Ishikawa (cell line): ENCODE measurements around the gene EEFSEC.

ENCODE experiments used
- CEBPB ChIP-seq: IDR thresholded peaks from 2 replicates; pipeline ENCODE4 v1.6.1; 2012
- CREB1 ChIP-seq: IDR thresholded peaks from 2 replicates; pipeline ENCODE4 v1.6.1; 2012; ENCODE audit warnings: low read depth
- EGR1 ChIP-seq: IDR thresholded peaks from 2 replicates; pipeline ENCODE4 v1.6.1; 2012
- EP300 ChIP-seq: IDR thresholded peaks from 2 replicates; pipeline ENCODE4 v1.6.1; 2012; ENCODE audit warnings: borderline replicate concordance
- FOXM1 ChIP-seq: IDR thresholded peaks from 2 replicates; pipeline ENCODE4 v1.6.1; 2012; ENCODE audit warnings: low read depth, borderline replicate concordance
- NFIC ChIP-seq: IDR thresholded peaks from 2 replicates; pipeline ENCODE4 v1.6.1; 2012
- RAD21 ChIP-seq: IDR thresholded peaks from 2 replicates; pipeline ENCODE4 v1.6.1; 2012; ENCODE audit warnings: low read depth
- TAF1 ChIP-seq: IDR thresholded peaks from 2 replicates; pipeline ENCODE4 v1.6.1; 2012; ENCODE audit warnings: low read depth, mild to moderate bottlenecking
- TCF12 ChIP-seq: IDR thresholded peaks from 2 replicates; pipeline ENCODE4 v1.6.1; 2012; ENCODE audit warnings: low read depth
- TEAD4 ChIP-seq: IDR thresholded peaks from 2 replicates; pipeline ENCODE4 v1.6.1; 2012
- YY1 ChIP-seq: IDR thresholded peaks from 2 replicates; pipeline ENCODE4 v1.6.1; 2012; ENCODE audit warnings: low read depth
- ZBTB7A ChIP-seq: IDR thresholded peaks from 2 replicates; pipeline ENCODE4 v1.6.1; 2012; ENCODE audit warnings: low read depth
- TF ChIP-seq, protein P1 (sequence below): IDR thresholded peaks from 2 replicates; pipeline ENCODE4 v1.6.1; 2012
- TF ChIP-seq, protein P2 (sequence below): IDR thresholded peaks from 2 replicates; pipeline ENCODE4 v1.6.1; 2012
- TF ChIP-seq, protein P3 (sequence below): IDR thresholded peaks from 2 replicates; pipeline ENCODE4 v1.6.1; 2012; ENCODE audit warnings: low read depth, mild to moderate bottlenecking

The EEFSEC gene

DNA sequence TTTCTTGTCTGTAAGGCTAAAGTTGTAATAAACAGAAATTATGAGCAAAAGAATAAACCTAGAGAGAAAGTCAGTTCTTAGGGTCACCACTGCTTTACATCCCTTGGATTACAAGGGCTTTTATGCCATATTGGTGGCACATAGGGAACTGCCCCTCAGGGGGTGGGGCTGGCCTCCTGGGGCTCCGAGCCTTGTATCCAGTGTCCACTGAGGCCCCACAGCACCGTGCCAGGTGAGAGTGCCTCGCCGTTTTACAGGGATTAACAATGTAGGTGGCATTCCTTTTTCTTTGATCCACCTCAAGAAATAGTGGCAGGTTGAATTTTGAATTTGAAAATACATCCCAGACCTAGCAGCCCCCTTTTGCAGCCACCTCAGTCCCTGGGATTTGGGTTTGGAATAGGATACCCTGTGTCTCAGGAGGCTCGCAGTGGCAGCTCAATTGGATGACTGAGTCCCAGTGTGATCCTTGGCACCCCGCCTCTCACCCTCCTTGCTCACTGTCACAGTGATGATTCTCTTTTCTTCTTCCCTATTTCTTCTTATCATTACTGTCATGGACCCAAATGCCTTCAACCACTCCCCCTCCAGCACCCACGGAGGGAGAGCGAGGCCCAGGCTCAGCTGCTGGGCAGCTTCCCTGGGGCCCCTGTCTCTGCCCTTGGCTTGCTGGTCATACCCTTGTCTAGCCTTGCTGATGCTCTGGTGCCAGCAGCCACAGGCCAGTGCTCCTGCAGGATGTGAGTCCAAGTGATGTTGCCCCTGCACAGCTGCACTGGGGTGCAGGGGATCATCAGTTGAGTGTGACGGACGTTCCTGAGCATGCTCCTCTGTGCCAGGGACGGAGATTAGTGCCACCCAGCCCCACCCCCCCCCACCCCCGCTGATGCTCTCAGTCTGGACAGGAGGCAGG is 175.5 kb downstream of the EEFSEC start:
- no peak for TF ChIP-seq FOXM1
- no peak for TF ChIP-seq YY1
- TF ChIP-seq, protein P1, sequence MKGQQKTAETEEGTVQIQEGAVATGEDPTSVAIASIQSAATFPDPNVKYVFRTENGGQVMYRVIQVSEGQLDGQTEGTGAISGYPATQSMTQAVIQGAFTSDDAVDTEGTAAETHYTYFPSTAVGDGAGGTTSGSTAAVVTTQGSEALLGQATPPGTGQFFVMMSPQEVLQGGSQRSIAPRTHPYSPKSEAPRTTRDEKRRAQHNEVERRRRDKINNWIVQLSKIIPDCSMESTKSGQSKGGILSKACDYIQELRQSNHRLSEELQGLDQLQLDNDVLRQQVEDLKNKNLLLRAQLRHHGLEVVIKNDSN: no peak
- no peak for TF ChIP-seq EGR1
- TF ChIP-seq TEAD4: no peak
- no peak for TF ChIP-seq CREB1
- TF ChIP-seq NFIC: no peak

DNA sequence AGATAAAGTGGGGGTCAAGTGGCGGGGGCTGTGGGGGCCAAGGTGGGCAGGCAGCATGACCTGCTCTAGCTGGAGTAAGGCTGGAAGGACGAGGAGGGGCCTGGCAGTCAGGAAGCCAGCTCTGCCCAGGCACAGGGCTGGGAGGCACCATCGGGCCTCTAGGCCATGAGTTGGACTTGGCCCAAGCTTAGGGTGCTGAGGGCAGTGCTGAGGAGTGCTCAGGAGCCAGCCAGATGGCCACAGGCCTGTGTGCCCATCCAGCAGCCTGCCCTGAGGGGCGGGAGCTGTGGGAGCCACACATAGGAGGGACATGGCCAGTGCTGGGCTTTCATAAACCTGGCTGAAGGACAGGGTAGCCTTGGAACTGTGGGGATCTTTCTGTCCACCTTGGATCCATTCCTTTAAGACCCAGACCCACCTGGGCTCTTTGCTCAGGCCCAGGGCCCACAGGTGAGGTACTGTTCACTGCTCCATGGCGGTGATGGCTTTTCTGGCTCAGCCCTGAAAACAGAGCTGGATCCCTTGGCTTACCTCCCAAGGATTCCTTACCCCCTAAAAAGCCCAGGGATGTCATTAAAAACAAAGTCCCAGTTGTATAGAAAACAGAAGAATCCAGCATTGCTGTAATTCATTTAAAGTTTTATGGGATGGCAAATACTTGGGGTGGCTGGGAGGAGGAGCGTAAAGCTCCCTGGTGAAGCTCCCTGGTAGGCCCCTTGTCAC is 176.4 kb downstream of the EEFSEC start:
- no peak for TF ChIP-seq TCF12
- TF ChIP-seq, protein P2, sequence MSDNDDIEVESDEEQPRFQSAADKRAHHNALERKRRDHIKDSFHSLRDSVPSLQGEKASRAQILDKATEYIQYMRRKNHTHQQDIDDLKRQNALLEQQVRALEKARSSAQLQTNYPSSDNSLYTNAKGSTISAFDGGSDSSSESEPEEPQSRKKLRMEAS: no peak
- TF ChIP-seq NFIC: no peak
- TF ChIP-seq FOXM1: no peak
- no peak for TF ChIP-seq TAF1
- no peak for TF ChIP-seq YY1
- no peak for TF ChIP-seq TEAD4
- TF ChIP-seq CREB1: no peak

DNA sequence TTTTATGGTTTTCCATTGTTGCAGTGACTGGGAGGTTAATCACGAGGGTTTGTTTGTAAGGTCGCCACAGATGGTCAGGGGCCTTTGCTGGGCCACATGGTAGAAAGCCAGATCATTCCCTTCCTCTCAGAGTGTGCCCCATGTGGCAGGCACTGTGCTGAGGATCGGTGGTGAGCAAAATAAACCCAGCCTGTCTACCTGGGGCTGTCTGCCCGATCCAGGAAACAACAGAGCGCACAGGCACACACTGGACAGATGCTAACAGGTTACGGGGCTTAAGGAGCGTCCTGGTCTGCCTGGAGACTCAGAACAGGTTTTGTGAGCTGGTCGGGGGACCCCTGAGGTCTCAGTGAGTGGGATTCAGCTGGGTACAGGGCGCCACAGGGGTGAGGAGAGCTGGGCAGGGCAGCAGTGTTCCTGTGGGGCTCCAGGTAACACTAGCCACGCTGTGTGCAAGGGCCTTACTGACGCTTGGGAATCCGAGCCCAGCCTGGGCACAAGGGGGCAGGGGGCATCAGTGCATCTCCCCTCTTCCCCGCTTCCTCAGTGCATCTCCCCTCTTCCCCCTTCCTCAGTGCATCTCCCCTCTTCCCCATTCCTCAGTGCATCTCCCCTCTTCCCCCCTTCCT is 177.0 kb downstream of the EEFSEC start:
- TF ChIP-seq RAD21 (no peak), TAF1 (no peak), CEBPB (no peak), TCF12 (no peak), FOXM1 (no peak), YY1 (no peak), ZBTB7A (no peak), EGR1 (no peak), TEAD4 (no peak), NFIC (no peak), EP300 (no peak)
- TF ChIP-seq, protein P2: no peak
- TF ChIP-seq, protein P3, sequence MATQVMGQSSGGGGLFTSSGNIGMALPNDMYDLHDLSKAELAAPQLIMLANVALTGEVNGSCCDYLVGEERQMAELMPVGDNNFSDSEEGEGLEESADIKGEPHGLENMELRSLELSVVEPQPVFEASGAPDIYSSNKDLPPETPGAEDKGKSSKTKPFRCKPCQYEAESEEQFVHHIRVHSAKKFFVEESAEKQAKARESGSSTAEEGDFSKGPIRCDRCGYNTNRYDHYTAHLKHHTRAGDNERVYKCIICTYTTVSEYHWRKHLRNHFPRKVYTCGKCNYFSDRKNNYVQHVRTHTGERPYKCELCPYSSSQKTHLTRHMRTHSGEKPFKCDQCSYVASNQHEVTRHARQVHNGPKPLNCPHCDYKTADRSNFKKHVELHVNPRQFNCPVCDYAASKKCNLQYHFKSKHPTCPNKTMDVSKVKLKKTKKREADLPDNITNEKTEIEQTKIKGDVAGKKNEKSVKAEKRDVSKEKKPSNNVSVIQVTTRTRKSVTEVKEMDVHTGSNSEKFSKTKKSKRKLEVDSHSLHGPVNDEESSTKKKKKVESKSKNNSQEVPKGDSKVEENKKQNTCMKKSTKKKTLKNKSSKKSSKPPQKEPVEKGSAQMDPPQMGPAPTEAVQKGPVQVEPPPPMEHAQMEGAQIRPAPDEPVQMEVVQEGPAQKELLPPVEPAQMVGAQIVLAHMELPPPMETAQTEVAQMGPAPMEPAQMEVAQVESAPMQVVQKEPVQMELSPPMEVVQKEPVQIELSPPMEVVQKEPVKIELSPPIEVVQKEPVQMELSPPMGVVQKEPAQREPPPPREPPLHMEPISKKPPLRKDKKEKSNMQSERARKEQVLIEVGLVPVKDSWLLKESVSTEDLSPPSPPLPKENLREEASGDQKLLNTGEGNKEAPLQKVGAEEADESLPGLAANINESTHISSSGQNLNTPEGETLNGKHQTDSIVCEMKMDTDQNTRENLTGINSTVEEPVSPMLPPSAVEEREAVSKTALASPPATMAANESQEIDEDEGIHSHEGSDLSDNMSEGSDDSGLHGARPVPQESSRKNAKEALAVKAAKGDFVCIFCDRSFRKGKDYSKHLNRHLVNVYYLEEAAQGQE: no peak

DNA sequence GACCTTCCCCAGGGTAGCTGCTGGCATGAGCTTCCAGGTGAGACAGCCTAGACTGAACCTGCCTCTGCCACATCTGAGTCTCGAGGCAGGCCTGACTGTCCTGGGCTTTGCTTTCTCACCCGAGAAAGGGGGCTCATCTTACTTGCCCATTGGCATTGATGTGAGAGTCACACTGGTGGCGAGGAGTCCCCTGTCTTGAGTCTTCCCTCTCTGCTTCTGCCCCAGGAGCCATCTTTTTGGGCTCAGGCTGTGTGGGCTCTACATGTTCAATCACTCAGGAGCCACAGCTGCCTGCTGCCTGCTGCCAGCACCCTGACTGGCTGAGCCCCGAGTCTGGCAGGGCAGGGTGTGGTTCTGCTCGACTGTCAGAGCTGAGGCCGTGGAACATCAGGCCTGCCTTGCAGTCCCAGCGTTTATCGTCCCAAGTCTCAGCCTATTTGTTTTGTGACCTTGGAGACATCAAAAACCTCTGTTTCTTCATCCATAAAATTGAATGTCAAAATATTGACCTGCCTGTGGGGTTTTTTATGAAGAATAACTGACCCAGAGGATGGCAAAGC is 180.9 kb downstream of the EEFSEC start:
- no peak for TF ChIP-seq EGR1
- TF ChIP-seq, protein P2: no peak
- TF ChIP-seq, protein P1: no peak
- no peak for TF ChIP-seq RAD21
- no peak for TF ChIP-seq TCF12
- no peak for TF ChIP-seq EP300
- TF ChIP-seq TAF1: no peak
- TF ChIP-seq ZBTB7A: no peak
- no peak for TF ChIP-seq CREB1
- TF ChIP-seq, protein P3: no peak
- TF ChIP-seq YY1: no peak

DNA sequence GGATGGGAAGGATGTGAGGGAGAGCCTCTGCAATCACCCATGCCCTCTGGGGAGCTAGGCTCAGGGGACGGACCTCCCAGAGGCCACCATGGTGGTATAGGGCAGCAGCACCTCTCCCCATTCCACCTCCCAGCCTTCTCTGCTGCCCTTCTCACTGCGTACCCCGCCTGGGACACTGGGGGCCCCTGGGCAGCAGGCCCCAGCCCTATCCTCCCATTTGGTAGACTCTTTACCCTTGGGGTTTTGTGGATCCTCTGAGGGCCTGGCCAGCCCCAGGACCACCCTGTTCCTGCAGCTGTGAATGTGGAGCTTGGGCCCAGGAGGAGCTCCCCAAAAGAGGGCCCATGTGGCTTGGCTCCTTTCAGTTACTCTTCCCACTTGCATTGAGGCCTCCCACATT is 181.5 kb downstream of the EEFSEC start:
- no peak for TF ChIP-seq TCF12
- TF ChIP-seq, protein P1: no peak
- no peak for TF ChIP-seq NFIC
- TF ChIP-seq ZBTB7A: no peak
- TF ChIP-seq RAD21: no peak
- TF ChIP-seq YY1: no peak
- no peak for TF ChIP-seq FOXM1
- no peak for TF ChIP-seq EP300
- TF ChIP-seq, protein P3: no peak
- TF ChIP-seq, protein P2: no peak
- TF ChIP-seq EGR1: no peak
